Kidney epithelial cell (primary cell): ENCODE data around the gene USP46. TPM values are rescaled to one million over a fixed set of nuclear protein-coding genes. Genes with fewer than 3 reads are reported as not detected.

Experiments
- DNase-seq: peaks from one replicate; pipeline ENCODE4 v3.0.0-alpha.2; 2010; ENCODE audit warnings: low read depth
- H3K27me3 ChIP-seq: 2 replicates; pipeline ENCODE4 v1.6.0; 2011; ENCODE audit warnings: low read length; ENCODE audit not compliant: control insufficient read depth, insufficient read depth
- H3K36me3 ChIP-seq: 2 replicates; pipeline ENCODE4 v1.5.1; 2011; ENCODE audit warnings: low read length; ENCODE audit not compliant: control insufficient read depth, insufficient read depth
- H3K4me3 ChIP-seq: 2 replicates; pipeline ENCODE4 v1.5.1; 2011; ENCODE audit warnings: low read depth, mild to moderate bottlenecking, control low read depth, low read length
- CTCF ChIP-seq: IDR thresholded peaks from 2 replicates; pipeline ENCODE4 v1.5.1; 2011; ENCODE audit warnings: mild to moderate bottlenecking, moderate library complexity, low read length, control low read depth, inconsistent platforms; ENCODE audit not compliant: insufficient read depth, poor library complexity, severe bottlenecking
- total RNA-seq: library from RNA; depleted of rRNA; stranded (reverse); fragments of >200 nt; gene quantifications from 2 replicates; pipeline ENCODE4 v1.2.3, GENCODE V29; 2015

Gene USP46
- total RNA-seq, 1 donor from 2014 or later, result 14.9 TPM

DNA sequence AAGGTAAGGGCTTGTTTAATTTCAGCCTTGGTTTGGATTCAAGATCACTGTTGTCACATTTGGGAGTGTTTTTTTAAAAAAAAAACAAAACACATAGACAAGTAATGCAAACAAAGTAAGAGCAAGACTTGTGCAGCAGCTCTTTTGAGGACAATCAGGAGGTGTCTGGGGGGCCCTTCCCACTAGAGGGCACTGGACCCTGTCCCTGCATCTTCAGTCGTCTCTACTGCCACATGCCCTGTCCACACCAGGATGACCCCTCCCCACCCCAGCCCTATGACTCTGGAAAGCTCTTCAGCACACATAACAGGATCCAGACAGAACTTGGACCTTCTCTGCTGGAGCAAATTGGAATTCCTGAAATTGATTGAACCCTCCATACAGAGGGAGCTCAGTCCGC, 71.0 kb downstream of the USP46 start:
- Histone ChIP-seq H3K4me3 (no peak overlapping the region), H3K36me3 (no peaks in the 10 kb centered on the region), H3K27me3 (no peaks in the 10 kb centered on the region)
- TF ChIP-seq CTCF, result peak; percentile 52
- no peak for DNase-seq

- H3K4me3 ChIP-seq, result no peak overlapping the region
- no peaks in the 10 kb centered on the region for H3K27me3 ChIP-seq
- DNase-seq, result no peak
- no peak for TF ChIP-seq CTCF
- no peaks in the 10 kb centered on the region for H3K36me3 ChIP-seq
Observed at GRCh38 chr4:52586069-52586468, 73.0 kb downstream of the USP46 start.

- no peaks in the 10 kb centered on the region for H3K36me3 ChIP-seq
- H3K27me3 ChIP-seq, result no peaks in the 10 kb centered on the region
- H3K4me3 ChIP-seq, result no peak overlapping the region
- TF ChIP-seq CTCF, result no peak
- no peak for DNase-seq
Observed at GRCh38 chr4:52585379-52585778, 73.7 kb downstream of the USP46 start.

DNA sequence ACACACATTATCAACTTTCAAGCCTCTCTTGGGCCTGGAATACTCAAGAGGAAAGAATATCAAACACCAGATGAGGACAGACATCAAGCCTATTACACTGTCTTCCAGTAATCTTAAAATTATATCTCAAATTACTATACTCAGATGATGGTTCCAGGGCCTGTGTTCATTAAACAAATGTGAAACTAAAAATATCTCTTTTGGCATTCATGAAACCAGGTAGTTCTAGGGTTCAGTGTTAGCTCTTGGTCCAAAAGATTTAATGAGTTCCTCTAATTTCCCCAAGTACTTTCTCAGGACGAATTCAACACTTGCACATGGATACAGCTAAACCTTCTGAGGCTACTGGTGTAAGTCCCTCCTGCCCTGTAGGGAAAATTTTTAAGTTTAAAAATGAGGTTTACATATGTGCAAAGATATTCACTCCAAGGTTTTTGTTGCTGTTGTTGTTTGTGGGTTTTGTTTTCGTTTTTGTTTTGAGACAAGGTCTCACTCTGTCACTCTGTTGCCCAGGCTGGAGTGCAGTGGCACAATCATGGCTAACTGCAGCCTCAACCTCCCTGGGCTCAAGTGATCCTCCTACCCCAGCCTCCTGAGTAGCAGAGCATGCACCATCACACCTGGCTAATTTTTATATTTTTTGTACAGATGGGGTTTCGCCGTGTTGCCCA, 79.4 kb downstream of the USP46 start:
- no peak overlapping the region for H3K4me3 ChIP-seq
- no peaks in the 10 kb centered on the region for H3K36me3 ChIP-seq
- no peak for DNase-seq
- no peaks in the 10 kb centered on the region for H3K27me3 ChIP-seq
- no peak for TF ChIP-seq CTCF

GRCh38 chr4:52578951-52579350, 80.2 kb downstream of the USP46 start:
- no peaks in the 10 kb centered on the region for H3K27me3 ChIP-seq
- no peak for DNase-seq
- no peak overlapping the region for H3K4me3 ChIP-seq
- H3K36me3 ChIP-seq, result no peaks in the 10 kb centered on the region
- TF ChIP-seq CTCF, result no peak

GRCh38 chr4:52577624-52577962, 81.5 kb downstream of the USP46 start:
- no peak for DNase-seq
- H3K36me3 ChIP-seq, result no peaks in the 10 kb centered on the region
- no peak for TF ChIP-seq CTCF
- H3K27me3 ChIP-seq, result no peaks in the 10 kb centered on the region
- no peak overlapping the region for H3K4me3 ChIP-seq
